M059J (cell line): ENCODE measurements around the gene PRAMEF12. TPM values are rescaled to one million over a fixed set of nuclear protein-coding genes. Genes with fewer than 3 reads are reported as not detected.
A peak's percentile ranks its signal among the peaks of the same experiment; 100 is the strongest.
"Not testable (repeated sequence)": the region's sequence is repeated elsewhere in the genome, so short reads cannot be mapped to it uniquely, and the experiment has no call there.

Source experiments
- DNase-seq: peaks from one replicate; pipeline ENCODE4 v3.0.0-alpha.2; 2012; ENCODE audit warnings: low read depth
- total RNA-seq: library from RNA; depleted of rRNA; stranded (reverse); fragments of >200 nt; shearing (Covaris generic); gene quantifications from 2 replicates; pipeline ENCODE4 v1.2.3, GENCODE V29; 2014; rRNA removed

PRAMEF12 gene
- total RNA-seq, 1 experiment from 2014 or later = not detected

GRCh38 chr1:12770620-12771019 lies 2.9 kb upstream of the PRAMEF12 start:
- DNase-seq = no peak

DNA sequence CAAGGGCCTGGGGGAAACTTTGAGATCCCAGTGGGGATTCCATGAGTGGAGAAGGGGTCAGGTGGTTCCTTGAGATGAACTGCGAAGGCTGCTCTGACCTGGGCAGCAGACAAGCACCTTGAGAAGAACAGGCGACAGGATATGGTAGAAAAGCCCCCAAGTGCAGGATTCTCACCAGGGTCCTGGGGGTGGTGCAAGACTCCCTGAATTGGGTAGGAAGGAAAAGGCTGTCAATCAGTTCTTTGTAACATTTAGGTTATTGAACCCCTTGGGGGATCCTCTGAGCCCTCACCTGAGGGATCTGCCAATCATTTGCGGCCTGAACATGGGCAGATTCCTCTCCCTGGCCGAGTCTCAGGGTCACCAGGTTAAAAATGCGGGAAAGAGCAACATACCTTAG lies 2.4 kb upstream of the PRAMEF12 start:
- no peak for DNase-seq

GRCh38 chr1:12772520-12772919 lies 1.0 kb upstream of the PRAMEF12 start:
- no peak for DNase-seq

- DNase-seq = no peak
Observed at GRCh38 chr1:12774801-12775345, 1.3 kb downstream of the PRAMEF12 start.

GRCh38 chr1:12775443-12775842 lies 1.9 kb downstream of the PRAMEF12 start:
- DNase-seq = no peak

- no peak for DNase-seq
Observed at GRCh38 chr1:12776801-12777557, 3.4 kb downstream of the PRAMEF12 start.

- DNase-seq = no peak
Observed at GRCh38 chr1:12778061-12778460, 4.5 kb downstream of the PRAMEF12 start.

GRCh38 chr1:12778907-12779306 lies 5.4 kb downstream of the PRAMEF12 start:
- no peak for DNase-seq

GRCh38 chr1:12781488-12781887 lies 8.0 kb downstream of the PRAMEF12 start:
- DNase-seq = not testable (repeated sequence)

GRCh38 chr1:12783783-12784182 lies 10.2 kb downstream of the PRAMEF12 start:
- DNase-seq = peak; percentile 33

- DNase-seq = peak; percentile 6
Observed at GRCh38 chr1:12784729-12785128, 11.2 kb downstream of the PRAMEF12 start.

DNA sequence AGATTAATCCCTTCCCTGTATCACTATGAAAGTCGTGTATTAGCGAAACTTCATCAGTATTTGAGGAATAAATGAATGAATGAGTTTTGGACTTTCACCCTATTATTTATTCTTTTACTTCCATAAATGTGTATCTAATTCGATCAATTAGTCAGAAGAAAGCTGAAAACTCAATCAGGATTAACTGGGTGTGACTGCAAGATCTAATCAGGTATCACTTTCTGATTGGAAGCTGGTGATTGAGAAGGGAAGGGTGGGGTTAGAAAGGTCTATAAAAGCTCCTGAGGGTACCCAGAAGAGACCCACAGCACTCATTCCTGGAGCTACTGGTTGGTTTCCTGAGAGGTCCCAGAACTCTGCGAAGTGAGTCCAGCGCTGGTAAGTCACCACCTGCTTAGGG lies 17.6 kb downstream of the PRAMEF12 start, which contains the start of gene PRAMEF1:
TSS of gene PRAMEF1 (plus strand) at position 301 of the 400 bp plus-strand sequence. CDS start 1,831 bp downstream, outside the sequence.
- not testable (repeated sequence) for DNase-seq

DNA sequence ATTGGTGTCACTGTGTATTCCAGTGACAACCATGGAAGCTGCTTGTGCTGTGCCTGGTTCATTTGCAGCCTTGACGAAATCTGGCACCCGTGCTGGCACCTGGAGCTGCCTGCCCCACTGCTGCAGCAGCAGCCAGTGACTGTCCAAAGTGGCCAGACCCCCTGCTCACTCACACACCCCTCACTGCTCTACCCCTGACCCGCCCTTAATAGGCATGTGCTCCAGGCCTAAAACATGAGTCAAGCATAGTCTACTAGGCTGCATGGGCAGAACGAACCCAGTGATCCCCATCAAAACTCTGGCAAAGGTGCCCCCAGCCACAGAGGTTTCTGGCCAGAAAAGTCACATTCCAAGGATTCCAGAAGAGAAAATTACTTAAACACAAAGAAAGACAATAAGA lies 25.4 kb downstream of the PRAMEF12 start:
- peak; percentile 61 for DNase-seq

GRCh38 chr1:12799730-12800129 lies 26.2 kb downstream of the PRAMEF12 start:
- DNase-seq = no peak

DNA sequence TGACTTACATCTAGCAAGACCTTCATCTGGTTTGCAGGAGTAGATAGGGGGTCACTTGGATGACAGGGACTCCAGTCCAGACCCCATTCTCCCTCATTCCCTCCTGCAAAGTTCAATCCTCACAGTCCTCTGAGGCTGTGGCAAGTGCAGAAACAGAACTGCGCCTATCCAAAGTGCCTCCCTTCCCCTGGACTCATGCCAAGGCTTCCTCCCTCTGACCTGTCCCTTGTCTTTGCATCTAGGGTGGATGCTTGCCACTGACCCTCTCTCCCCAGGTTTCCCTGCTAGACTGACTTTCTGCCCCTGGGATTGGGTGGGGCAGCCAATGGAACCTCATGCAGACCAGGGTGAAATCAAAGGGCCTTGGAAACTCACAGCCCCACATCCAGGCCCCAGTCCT lies 36.4 kb downstream of the PRAMEF12 start:
- DNase-seq = no peak

DNA sequence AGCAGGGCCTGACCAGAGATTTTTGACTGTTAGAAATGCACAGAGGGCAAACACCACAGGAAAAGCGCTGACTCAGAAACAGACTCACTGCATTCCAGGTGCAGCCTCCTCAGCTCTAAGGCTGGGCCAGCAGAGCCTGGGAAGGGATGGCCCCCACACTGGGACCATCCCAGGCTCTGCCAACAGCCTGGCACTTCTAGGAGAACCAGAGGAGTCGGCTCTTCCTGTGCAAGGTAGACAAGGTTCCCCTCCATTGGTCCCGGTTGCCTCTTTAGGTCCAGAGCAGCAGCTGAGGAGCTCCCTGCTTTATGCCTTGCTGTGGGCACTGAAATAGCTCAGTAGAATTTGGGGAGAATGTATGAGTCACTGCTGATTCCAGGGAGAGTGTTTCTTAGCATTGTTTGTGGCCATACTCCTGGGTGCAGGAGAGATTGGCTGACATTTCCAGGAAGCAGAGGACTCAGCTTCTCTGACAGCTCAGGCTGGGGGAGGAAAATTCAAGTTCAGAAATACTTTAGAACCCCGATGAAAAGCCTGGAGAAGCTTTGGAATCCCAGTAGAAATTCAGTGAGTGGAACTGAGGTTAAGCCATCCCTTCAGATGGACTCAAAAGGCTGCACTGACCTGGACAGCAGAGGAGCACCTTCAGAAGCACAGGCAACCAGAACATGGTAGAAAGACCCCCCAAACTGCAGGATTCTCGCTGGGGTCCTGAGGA lies 37.3 kb downstream of the PRAMEF12 start:
- DNase-seq = peak; percentile 89

GRCh38 chr1:12811409-12811784 lies 37.9 kb downstream of the PRAMEF12 start:
- peak; percentile 78 for DNase-seq

- DNase-seq = not testable (repeated sequence)
Observed at GRCh38 chr1:12819061-12819460, 45.5 kb downstream of the PRAMEF12 start.

Other genes with a start within 250 kb of the PRAMEF12 start
- gene DHRS3, start 155.5 kb upstream of the PRAMEF12 start, total RNA-seq = 47.3 and 51.5 TPM in 2 replicates
- gene AADACL4, start 129.7 kb upstream of the PRAMEF12 start, total RNA-seq = not detected in 2 replicates
- not detected in 2 replicates for gene AADACL3, start 57.6 kb upstream of the PRAMEF12 start, total RNA-seq
- not detected in 2 replicates for gene CFAP107, start 27.5 kb upstream of the PRAMEF12 start, total RNA-seq
- not detected in 2 replicates for gene PRAMEF1, start 17.7 kb downstream of the PRAMEF12 start, total RNA-seq
- not detected in 2 replicates for gene PRAMEF11, start 57.7 kb downstream of the PRAMEF12 start, total RNA-seq
- gene HNRNPCL1, start 75.0 kb downstream of the PRAMEF12 start, total RNA-seq = not detected in 2 replicates
- gene PRAMEF2, start 83.3 kb downstream of the PRAMEF12 start, total RNA-seq = not detected in 2 replicates
- not detected in 2 replicates for gene PRAMEF4, start 112.5 kb downstream of the PRAMEF12 start, total RNA-seq
- gene PRAMEF10, start 124.5 kb downstream of the PRAMEF12 start, total RNA-seq = not detected in 2 replicates
- gene PRAMEF7, start 142.9 kb downstream of the PRAMEF12 start, total RNA-seq = not detected in 2 replicates
- gene PRAMEF6, start 173.8 kb downstream of the PRAMEF12 start, total RNA-seq = not detected in 2 replicates